OCI-LY3 (cell line): ENCODE results near the gene LDAH.

Experiments
- H2AFZ ChIP-seq: fragments of 200-600, 300-600 bp; shearing (Covaris generic); 2 replicates; pipeline ENCODE4 v1.6.0; 2014; ENCODE audit warnings: antibody characterized with exemption, low read depth, low read length
- H3K27ac ChIP-seq: fragments of 200-600, 300-600 bp; sonication (generic); 2 replicates; pipeline ENCODE4 v1.5.1; 2014; ENCODE audit warnings: mild to moderate bottlenecking, low read length, moderate library complexity, mixed read lengths
- H3K27me3 ChIP-seq: fragments of 200-600, 300-600 bp; sonication (generic); 2 replicates; pipeline ENCODE4 v1.6.1; 2014; ENCODE audit warnings: low read depth, low read length, mixed read lengths
- H3K36me3 ChIP-seq: fragments of 200-600, 300-600 bp; sonication (generic); replicated peaks from 2 replicates; pipeline ENCODE3; 2014; ENCODE audit warnings: low read depth, low read length, mixed read lengths
- H3K4me1 ChIP-seq: fragments of 300-600, 200-600 bp; sonication (generic); 2 replicates; pipeline ENCODE4 v1.6.1; 2014; ENCODE audit warnings: low read length, mixed read lengths
- H3K4me2 ChIP-seq: fragments of 200-600, 300-600 bp; sonication (generic); 2 replicates; pipeline ENCODE4 v1.6.1; 2014; ENCODE audit warnings: low read length, mixed read lengths
- H3K4me3 ChIP-seq: fragments of 300-600, 200-600 bp; sonication (generic); 2 replicates; pipeline ENCODE4 v1.5.1; 2014; ENCODE audit warnings: antibody characterized with exemption, mild to moderate bottlenecking, low read length, moderate library complexity
- H3K79me2 ChIP-seq: fragments of 300-600, 200-600 bp; shearing (Covaris generic); 2 replicates; pipeline ENCODE4 v1.6.1; 2014; ENCODE audit warnings: mild to moderate bottlenecking, low read length, mixed read lengths
- H3K9ac ChIP-seq: fragments of 300-600, 200-600 bp; shearing (Covaris generic); 2 replicates; pipeline ENCODE4 v1.6.0; 2014; ENCODE audit warnings: mild to moderate bottlenecking, low read length, moderate library complexity
- H3K9me3 ChIP-seq: fragments of 200-600, 300-600 bp; shearing (Covaris generic); 2 replicates; pipeline ENCODE4 v1.6.1; 2014; ENCODE audit warnings: low read length, mixed read lengths; ENCODE audit not compliant: insufficient read depth
- H4K20me1 ChIP-seq: fragments of 200-600, 300-600 bp; sonication (generic); 2 replicates; pipeline ENCODE4 v1.6.1; 2016; ENCODE audit warnings: low read length, mixed read lengths; ENCODE audit not compliant: insufficient read depth
- CTCF ChIP-seq: fragments of 200-600, 300-600 bp; sonication (generic); IDR thresholded peaks from 2 replicates; pipeline ENCODE4 v1.5.1; 2014; ENCODE audit warnings: antibody characterized with exemption, low read length, low read depth
- EZH2phosphoT487 ChIP-seq: fragments of 200-600 bp; shearing (Covaris generic); IDR thresholded peaks from 2 replicates; pipeline ENCODE4 v1.6.1; 2018; ENCODE audit warnings: antibody characterized with exemption, mixed run types, low read depth

The LDAH gene

DNA sequence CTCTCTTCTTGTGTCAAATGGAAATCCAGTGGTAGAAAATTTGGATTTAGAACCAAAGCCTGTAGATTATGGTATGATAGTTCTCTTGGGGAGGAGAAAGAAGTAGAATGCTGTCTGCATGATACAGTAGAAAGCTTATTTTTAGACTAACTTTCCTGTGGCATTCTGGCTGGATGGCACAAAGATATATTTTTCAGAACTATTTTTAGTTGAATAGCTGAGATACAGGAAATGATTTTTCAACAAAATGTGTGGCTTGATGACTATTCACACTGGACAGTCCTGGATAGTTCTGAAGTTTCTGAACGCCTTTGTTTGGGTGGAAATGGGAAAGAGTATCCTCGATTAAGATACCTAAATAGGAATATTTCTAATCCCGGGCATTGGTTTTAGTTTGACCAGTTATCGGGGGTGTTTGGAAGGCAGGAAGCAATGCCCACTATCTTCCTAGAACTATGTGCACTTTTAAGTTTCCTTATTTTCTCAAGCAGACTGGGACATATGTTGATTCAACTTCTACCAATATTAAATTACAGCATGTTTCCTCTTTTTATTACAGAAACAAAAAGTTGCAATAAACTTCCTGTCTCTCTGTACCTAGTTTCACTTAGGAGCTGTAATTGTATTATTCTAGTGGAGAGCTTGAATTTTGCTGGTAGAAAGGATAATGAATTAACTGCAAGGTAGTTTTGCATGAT lies 123.8 kb downstream of the LDAH start:
- H3K27me3 ChIP-seq, result no peaks in the 10 kb centered on the region
- 0 out of 2 replicates have a peak overlapping the region, but pooled peaks have one; percentile 21 for H3K27ac ChIP-seq
- no peaks in the 10 kb centered on the region for H4K20me1 ChIP-seq
- H3K79me2 ChIP-seq, result no peaks in the 10 kb centered on the region
- no peaks in the 10 kb centered on the region for H3K9me3 ChIP-seq
- 0 out of 2 replicates have a peak overlapping the region, but pooled peaks have one; percentile 18 for H3K4me2 ChIP-seq
- TF ChIP-seq EZH2phosphoT487, result no peak
- no peak for TF ChIP-seq CTCF
- H2AFZ ChIP-seq, result no peak overlapping the region
- H3K9ac ChIP-seq, result no peak overlapping the region
- no peak overlapping the region for H3K4me3 ChIP-seq
- H3K4me1 ChIP-seq, result peaks cover 39% of the 10 kb centered on the region
- peaks cover 13% of the 10 kb centered on the region for H3K36me3 ChIP-seq

- Histone ChIP-seq H3K4me3 (no peak overlapping the region), H3K9me3 (no peaks in the 10 kb centered on the region), H3K4me1 (peaks cover 40% of the 10 kb centered on the region), H3K27ac (no peak overlapping the region), H3K4me2 (no peak overlapping the region), H3K9ac (no peak overlapping the region), H3K36me3 (peaks cover 13% of the 10 kb centered on the region), H3K79me2 (no peaks in the 10 kb centered on the region), H4K20me1 (no peaks in the 10 kb centered on the region), H2AFZ (no peak overlapping the region), H3K27me3 (no peaks in the 10 kb centered on the region)
- TF ChIP-seq CTCF (no peak), EZH2phosphoT487 (no peak)
Observed at GRCh38 chr2:20697322-20697934, 125.5 kb downstream of the LDAH start.

- Histone ChIP-seq H3K9ac (no peak overlapping the region), H3K9me3 (no peaks in the 10 kb centered on the region), H3K27ac (no peak overlapping the region), H3K4me1 (peaks cover 40% of the 10 kb centered on the region), H3K4me2 (no peak overlapping the region), H3K27me3 (no peaks in the 10 kb centered on the region), H2AFZ (no peak overlapping the region), H4K20me1 (no peaks in the 10 kb centered on the region), H3K4me3 (no peak overlapping the region), H3K79me2 (no peaks in the 10 kb centered on the region), H3K36me3 (peaks cover 13% of the 10 kb centered on the region)
- TF ChIP-seq EZH2phosphoT487 (no peak), CTCF (no peak)
Observed at GRCh38 chr2:20696366-20696765, 126.5 kb downstream of the LDAH start.

DNA sequence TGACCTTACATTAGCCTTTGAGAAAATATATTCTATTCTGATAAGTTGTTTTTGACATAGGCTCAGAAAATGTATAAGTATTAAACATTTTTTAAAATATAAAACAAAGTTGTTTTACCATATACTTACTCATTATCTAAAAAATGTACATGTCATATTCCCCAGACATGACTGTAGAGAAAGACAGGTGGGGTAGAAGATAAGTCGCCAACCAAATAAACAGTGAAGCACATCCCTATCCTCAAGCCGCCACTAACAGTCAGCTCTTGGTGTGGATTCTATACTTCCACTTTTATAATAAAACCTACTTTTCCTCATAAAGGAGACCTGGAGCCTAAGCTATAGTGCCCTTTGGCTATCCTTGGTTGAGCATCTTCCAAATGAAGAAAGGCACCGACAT lies 129.6 kb downstream of the LDAH start:
- H3K9ac ChIP-seq, result no peak overlapping the region
- H2AFZ ChIP-seq, result no peak overlapping the region
- H3K27ac ChIP-seq, result no peak overlapping the region
- H3K4me1 ChIP-seq, result peaks cover 23% of the 10 kb centered on the region
- H3K4me2 ChIP-seq, result no peak overlapping the region
- TF ChIP-seq EZH2phosphoT487 (no peak), CTCF (no peak)
- H3K4me3 ChIP-seq, result no peak overlapping the region
- H4K20me1 ChIP-seq, result no peaks in the 10 kb centered on the region
- H3K79me2 ChIP-seq, result no peaks in the 10 kb centered on the region
- peaks cover 19% of the 10 kb centered on the region for H3K36me3 ChIP-seq
- 0 out of 2 replicates have a peak, but pooled peaks cover 3% of the 10 kb centered on the region for H3K9me3 ChIP-seq
- no peaks in the 10 kb centered on the region for H3K27me3 ChIP-seq
